Measurements from ENCODE around the gene ZFAND2B.

Gene ZFAND2B

DNA sequence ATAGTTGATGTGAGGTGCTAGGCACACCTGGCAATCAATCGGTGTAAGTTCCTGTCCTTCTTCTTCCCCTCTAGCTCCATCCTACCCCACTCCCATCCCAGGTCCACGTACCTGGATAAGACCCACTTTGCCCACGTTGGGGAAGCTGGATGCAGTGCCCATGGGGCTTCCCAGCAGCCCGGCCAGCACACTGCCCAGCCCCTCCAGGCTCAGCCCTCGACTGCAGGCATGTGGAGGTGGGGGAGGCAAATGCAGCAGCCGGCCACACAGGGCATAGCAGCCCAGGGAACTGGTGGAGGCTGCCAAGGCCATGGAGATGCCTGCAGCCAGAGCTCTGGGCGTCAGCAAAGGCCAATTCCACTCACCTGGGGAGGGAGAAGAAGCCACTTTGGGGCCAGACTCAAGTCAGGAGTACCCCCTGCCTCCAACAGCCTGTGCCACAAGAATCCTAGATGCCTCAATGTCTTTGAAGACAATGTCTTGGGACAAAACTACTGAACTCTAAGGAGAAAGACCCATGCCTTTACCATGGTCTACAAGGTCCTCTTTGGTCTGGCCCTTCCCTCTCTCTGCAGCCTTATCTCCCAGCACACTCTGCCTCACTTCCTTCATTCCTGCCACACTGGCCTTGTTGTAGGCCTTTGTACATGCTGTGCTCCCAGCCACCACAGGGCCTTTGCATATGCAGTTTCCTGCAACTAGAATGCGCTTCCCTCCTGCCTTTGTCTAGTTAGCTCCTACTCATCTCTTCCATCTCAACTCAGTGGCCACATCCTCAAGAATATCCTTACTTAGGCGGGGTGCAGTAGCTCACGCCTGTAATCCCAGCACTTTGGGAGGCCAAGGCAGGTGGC, 41.3 kb upstream of the ZFAND2B start:
- DNase-seq (ENCODE audit: low read depth, low spot score): no peak

DNA sequence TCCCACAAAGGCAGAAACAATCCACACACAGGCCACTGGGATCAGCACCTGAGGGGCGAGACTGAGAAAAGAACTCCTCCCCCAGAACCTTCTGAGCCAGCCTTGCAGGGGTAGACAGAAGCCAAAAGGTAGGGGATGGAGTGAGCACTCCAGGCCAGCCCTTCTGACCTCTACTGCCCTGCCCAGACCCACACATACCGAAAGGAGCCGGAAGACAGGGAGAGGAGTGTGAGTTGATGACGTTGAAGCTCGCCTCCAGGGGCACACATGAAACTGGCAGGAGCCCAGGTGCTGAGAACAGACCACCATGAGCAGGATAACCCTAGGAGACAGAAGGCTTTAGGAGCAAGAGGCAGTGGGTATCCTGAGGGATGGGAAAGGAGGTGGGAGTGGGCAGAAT, 38.6 kb upstream of the ZFAND2B start:
- H3K9ac ChIP-seq (ENCODE audit: insufficient read length): no peak overlapping the region
- no peaks in the 10 kb centered on the region for H3K9me3 ChIP-seq (ENCODE audit: low read depth, low read length)
- H3K36me3 ChIP-seq (ENCODE audit: insufficient read depth, low read length): no peaks in the 10 kb centered on the region; the same call in 1 of the 2 replicates
- no peak for TF ChIP-seq FOXP2 (optimal IDR thresholded peaks at IDR 0.05; ENCODE audit: control extremely low read depth, extremely low read length, insufficient read depth)
- TF ChIP-seq EZH2 (IDR thresholded peaks at IDR 0.05): no peak
- no peak for TF ChIP-seq POLR2AphosphoS5 (IDR thresholded peaks at IDR 0.05; ENCODE audit: borderline replicate concordance, low read depth, low read length)
- DNase-seq (ENCODE audit: low read depth, low spot score): no peak
- no peak overlapping the region for H3K27ac ChIP-seq
- H3K4me3 ChIP-seq: no peak overlapping the region

More for the DNA sequence above, 41.3 kb upstream of the ZFAND2B start:
- Histone ChIP-seq H3K9ac (ENCODE audit: insufficient read length) (no peak overlapping the region), H3K27ac (no peak overlapping the region), H3K36me3 (ENCODE audit: insufficient read depth, low read length) (no peaks in the 10 kb centered on the region), H3K9me3 (ENCODE audit: low read depth, low read length) (no peaks in the 10 kb centered on the region), H3K4me3 (no peak overlapping the region)
- TF ChIP-seq FOXP2 (optimal IDR thresholded peaks at IDR 0.05; ENCODE audit: control extremely low read depth, extremely low read length, insufficient read depth): no peak
- TF ChIP-seq EZH2 (IDR thresholded peaks at IDR 0.05): no peak
- no peak for TF ChIP-seq POLR2AphosphoS5 (IDR thresholded peaks at IDR 0.05; ENCODE audit: borderline replicate concordance, low read depth, low read length)

DNA sequence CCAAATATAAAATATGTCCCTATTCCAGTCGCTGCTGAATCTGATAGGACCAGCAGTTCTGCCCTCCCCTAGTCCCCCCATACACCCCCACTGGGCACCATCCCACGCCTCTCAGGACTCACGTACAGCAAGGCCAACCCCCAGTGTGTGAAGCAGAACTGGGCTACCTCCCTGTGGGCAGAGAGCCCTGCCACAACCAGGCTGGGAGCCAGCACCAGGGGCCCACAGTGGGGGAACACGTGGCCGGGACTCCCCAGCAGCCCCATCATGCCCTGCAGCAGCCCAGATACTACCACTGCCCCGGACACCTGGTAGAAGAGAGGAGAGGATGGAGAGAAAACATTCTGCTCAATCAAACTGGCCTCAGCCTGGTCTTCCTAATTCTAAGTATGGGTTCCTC, 38.1 kb upstream of the ZFAND2B start:
- Histone ChIP-seq H3K4me3 (no peak overlapping the region), H3K9me3 (ENCODE audit: low read depth, low read length) (no peaks in the 10 kb centered on the region)
- DNase-seq (ENCODE audit: low read depth, low spot score): no peak

DNA sequence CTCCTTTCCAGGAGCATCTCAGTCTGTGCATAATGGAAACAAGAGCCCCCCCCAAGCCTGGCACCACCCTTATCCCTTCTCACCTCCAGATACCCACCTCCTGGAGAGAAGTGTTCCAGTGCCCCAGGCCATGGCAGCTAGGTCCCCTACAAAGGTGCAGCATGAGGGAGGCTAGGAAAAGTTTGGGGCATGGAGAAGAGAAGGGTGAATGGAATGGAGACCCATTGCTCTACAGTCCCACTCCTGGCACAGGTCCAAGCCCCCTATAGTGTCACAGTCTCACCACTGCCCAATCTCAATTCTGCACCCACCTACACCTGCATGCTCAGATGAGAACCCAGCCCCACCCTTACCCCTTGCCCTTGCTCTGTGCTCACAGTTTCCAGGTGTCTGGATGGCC, 37.6 kb upstream of the ZFAND2B start:
- TF ChIP-seq POLR2AphosphoS5 (IDR thresholded peaks at IDR 0.05; ENCODE audit: borderline replicate concordance, low read depth, low read length): no peak
- no peak for TF ChIP-seq EZH2 (IDR thresholded peaks at IDR 0.05)
- Histone ChIP-seq H3K36me3 (ENCODE audit: insufficient read depth, low read length) (no peaks in the 10 kb centered on the region; the same call in 1 of the 2 replicates), H3K9ac (ENCODE audit: insufficient read length) (no peak overlapping the region), H3K4me3 (no peak overlapping the region), H3K27ac (no peak overlapping the region), H3K9me3 (ENCODE audit: low read depth, low read length) (no peaks in the 10 kb centered on the region)
- no peak for DNase-seq (ENCODE audit: low read depth, low spot score)

More for the DNA sequence above, 38.1 kb upstream of the ZFAND2B start:
- no peak overlapping the region for H3K27ac ChIP-seq
- no peak for TF ChIP-seq EZH2 (IDR thresholded peaks at IDR 0.05)
- no peak for TF ChIP-seq FOXP2 (optimal IDR thresholded peaks at IDR 0.05; ENCODE audit: control extremely low read depth, extremely low read length, insufficient read depth)
- TF ChIP-seq POLR2AphosphoS5 (IDR thresholded peaks at IDR 0.05; ENCODE audit: borderline replicate concordance, low read depth, low read length): no peak
- H3K36me3 ChIP-seq (ENCODE audit: insufficient read depth, low read length): no peaks in the 10 kb centered on the region; the same call in 1 of the 2 replicates
- no peak overlapping the region for H3K9ac ChIP-seq (ENCODE audit: insufficient read length)

DNA sequence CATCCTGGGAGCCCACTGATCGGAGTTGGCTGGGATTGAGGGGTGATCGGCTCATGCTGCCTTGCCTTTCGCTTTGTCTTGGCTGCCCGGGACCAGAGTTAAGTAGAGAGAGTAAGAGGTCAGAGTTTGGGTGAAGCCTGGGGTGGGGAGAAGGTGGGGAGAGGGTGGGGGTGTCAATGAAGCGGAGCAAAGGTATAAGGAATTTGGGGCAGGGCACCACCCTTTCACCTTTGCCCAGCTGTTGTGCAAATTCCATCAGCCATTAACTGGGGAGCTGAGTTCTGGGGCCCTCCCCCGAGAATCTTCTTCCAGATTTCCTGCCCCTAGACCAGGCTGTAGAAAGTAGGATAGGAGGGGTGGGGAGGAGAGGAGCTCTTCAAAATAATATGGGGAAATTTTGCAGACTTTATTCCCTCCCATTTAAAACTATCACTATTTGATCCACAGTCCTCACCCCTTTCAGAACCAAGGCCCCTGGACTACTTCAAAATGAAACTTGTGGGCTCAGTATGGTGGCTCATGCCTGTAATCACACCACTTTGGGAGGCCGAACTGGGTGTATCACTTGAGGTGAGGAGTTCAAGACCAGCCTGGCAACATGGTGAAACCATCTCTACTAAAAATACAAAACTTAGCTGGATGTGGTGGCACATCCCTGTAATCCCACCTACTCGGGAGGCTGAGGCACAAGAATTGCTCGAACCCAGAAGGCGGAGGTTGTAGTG, 36.5 kb upstream of the ZFAND2B start, which contains the start of gene SLC23A3:
Gene SLC23A3, minus strand, starts transcription at position 100 of the 725 bp plus-strand sequence. Its CDS starts 45 bp downstream, at position 55.
- Histone ChIP-seq H3K9ac (ENCODE audit: insufficient read length) (no peak within 1 kb of the TSS), H3K36me3 (ENCODE audit: insufficient read depth, low read length) (peaks cover 4% of the 10 kb centered on the region; the same call in 1 of the 2 replicates), H3K27ac (no peak within 1 kb of the TSS), H3K4me3 (no peak within 1 kb of the TSS), H3K9me3 (ENCODE audit: low read depth, low read length) (no peaks in the 10 kb centered on the region)
- DNase-seq (ENCODE audit: low read depth, low spot score): no peak
- no peak for TF ChIP-seq POLR2AphosphoS5 (IDR thresholded peaks at IDR 0.05; ENCODE audit: borderline replicate concordance, low read depth, low read length)
- TF ChIP-seq EZH2 (IDR thresholded peaks at IDR 0.05): no peak

DNA sequence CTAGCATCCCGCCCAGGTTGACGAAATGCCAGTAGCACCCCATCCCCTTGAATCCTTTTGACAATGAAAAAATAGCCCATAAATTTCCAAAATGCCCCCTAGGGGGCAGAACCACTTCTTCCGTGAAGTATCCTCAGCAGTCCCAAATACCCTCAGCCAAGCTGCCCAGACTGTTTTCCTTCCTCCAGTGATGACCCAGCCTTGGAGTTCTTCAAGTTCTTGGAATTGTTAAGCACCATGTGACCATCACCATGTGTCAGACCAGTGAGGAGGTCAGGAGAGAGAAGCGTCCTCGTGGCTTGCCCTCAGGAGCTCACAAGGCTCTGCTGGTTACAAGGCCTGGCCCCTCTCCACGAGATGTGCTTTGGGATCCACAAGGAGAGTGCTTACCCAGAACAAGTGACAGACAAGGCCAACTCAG, 35.3 kb upstream of the ZFAND2B start:
- peaks cover 4% of the 10 kb centered on the region; the same call in 1 of the 2 replicates for H3K36me3 ChIP-seq (ENCODE audit: insufficient read depth, low read length)
- TF ChIP-seq FOXP2 (optimal IDR thresholded peaks at IDR 0.05; ENCODE audit: control extremely low read depth, extremely low read length, insufficient read depth): no peak
- TF ChIP-seq POLR2AphosphoS5 (IDR thresholded peaks at IDR 0.05; ENCODE audit: borderline replicate concordance, low read depth, low read length): no peak
- TF ChIP-seq EZH2 (IDR thresholded peaks at IDR 0.05): no peak
- H3K9me3 ChIP-seq (ENCODE audit: low read depth, low read length): no peaks in the 10 kb centered on the region
- no peak overlapping the region for H3K27ac ChIP-seq
- no peak overlapping the region for H3K9ac ChIP-seq (ENCODE audit: insufficient read length)
- H3K4me3 ChIP-seq: no peak overlapping the region
- DNase-seq (ENCODE audit: low read depth, low spot score): no peak

DNA sequence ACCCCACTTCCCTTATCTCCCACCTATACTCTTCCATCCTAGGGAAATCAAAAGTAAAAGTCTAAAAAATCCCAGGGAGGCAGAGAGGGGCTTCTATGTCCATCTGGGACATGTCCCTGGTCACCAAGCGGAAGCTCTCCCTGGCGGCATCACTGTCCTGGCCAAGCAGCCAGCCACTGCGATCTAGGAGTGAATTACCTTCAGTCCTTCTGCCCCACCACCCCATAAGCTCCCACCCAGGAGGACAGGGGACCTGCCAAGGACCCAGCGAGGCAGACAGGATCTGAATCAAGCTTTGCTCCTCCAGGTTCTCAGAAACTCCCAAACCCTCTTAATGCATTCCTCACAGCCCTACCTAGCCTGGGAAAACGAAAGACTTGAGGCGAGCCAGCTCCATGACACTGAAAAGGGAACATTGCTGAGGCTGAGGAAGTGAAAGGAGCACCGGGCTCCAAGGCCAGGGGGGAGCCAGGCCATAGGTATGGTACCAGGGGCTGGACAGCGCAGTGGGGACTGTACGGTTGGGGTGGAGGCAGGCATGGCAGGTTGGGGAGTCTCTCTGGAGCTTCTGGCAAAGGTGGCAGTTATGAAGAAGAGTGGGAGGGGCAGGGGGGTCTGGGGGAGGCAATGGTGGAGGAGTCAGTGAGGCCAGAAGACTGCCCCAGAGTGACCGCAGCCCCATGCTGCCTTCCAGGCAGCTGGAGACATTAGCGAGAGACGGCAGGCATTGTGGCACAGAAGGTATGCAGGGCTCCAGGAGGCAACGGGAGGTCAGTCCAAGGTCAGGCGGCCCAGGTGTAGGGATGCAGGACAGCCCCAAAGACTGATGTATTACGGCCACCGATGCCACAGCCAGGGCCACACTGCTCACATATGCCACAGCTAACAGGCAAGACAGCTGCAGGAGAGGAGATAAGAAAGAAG, 34.1 kb upstream of the ZFAND2B start:
- no peak for DNase-seq (ENCODE audit: low read depth, low spot score)
- TF ChIP-seq FOXP2 (optimal IDR thresholded peaks at IDR 0.05; ENCODE audit: control extremely low read depth, extremely low read length, insufficient read depth) (no peak), POLR2AphosphoS5 (IDR thresholded peaks at IDR 0.05; ENCODE audit: borderline replicate concordance, low read depth, low read length) (no peak), EZH2 (IDR thresholded peaks at IDR 0.05) (no peak)
- H3K36me3 ChIP-seq (ENCODE audit: insufficient read depth, low read length): peaks cover 4% of the 10 kb centered on the region; the same call in 1 of the 2 replicates
- H3K4me3 ChIP-seq: no peak overlapping the region
- H3K9ac ChIP-seq (ENCODE audit: insufficient read length): no peak overlapping the region
- H3K27ac ChIP-seq: no peak overlapping the region
- no peaks in the 10 kb centered on the region for H3K9me3 ChIP-seq (ENCODE audit: low read depth, low read length)
